HepG2 (cell line): ENCODE measurements around the gene PLVAP. TPM values are rescaled to one million over a fixed set of nuclear protein-coding genes. Genes with fewer than 3 reads are reported as not detected.
A peak's percentile ranks its signal among the peaks of the same experiment; 100 is the strongest.

Experiments used
- ATAC-seq: fragments of 200-7000 bp; cut with Tn5 transposase; 3 replicates; pipeline ENCODE4 v1.9.1; 2020; ENCODE audit warnings: mild to moderate bottlenecking, moderate library complexity
- BruUV-seq: library from RNA; stranded (reverse); fragments of 400-500 nt; replicated peaks from 2 replicates; lab custom pipeline; 2021; lab: Mats Ljungman, UMichigan
- CTCF ChIA-PET: fragments of 300-600 bp; formaldehyde crosslinking; extraction: SDS; loops from one replicate; lab custom pipeline; 2021; ENCODE audit warnings: low total read pairs, inconsistent platforms, low intra/inter-chr PET ratio; lab: Yijun Ruan, JAX
- POLR2A ChIA-PET: fragments of 350-600 bp; sonication (Branson Sonifier 250); formaldehyde crosslinking; loops from one replicate; lab custom pipeline; 2020; ENCODE audit warnings: antibody characterized with exemption, inconsistent platforms; lab: Yijun Ruan, JAX
- DNase-seq: peaks from one replicate; pipeline ENCODE4 v3.0.0-alpha.2; 2015; ENCODE audit warnings: low spot score
- FAIRE-seq: peaks from 3 replicates; lab custom pipeline; 2011; peaks lifted over from hg19 to GRCh38; lab: Jason Lieb, UNC
- H2AFZ ChIP-seq: one replicate; pipeline ENCODE4 v1.6.1; 2011; ENCODE audit warnings: low read length, inconsistent platforms
- H3K27ac ChIP-seq: fragments of 300-600 bp; 3 replicates; pipeline ENCODE4 v1.8.0; 2011; ENCODE audit warnings: mixed run types, mild to moderate bottlenecking, mixed read lengths, low read length, inconsistent platforms; ENCODE audit not compliant: insufficient read depth; ENCODE audit errors: extremely low read length
- H3K27me3 ChIP-seq, 2 experiments: fragments of 200-600 bp in 1 of 2; 2 replicates in 1 of 2; 3 replicates in 1 of 2; pipeline versions ENCODE4 v1.6.0 to v1.8.0; 2011; ENCODE audit warnings: low read length in 2 of 2, mild to moderate bottlenecking in 2 of 2, moderate library complexity in 2 of 2, inconsistent platforms in 1 of 2; ENCODE audit not compliant: insufficient read depth in 2 of 2, control insufficient read depth in 1 of 2
- H3K36me3 ChIP-seq, 2 experiments: fragments of 200-600 bp in 1 of 2; replicated peaks in 1 of 2; 2 replicates in 1 of 2; 3 replicates in 1 of 2; pipeline versions ENCODE4 v1.5.1 to v1.8.0; 2011; ENCODE audit warnings: low read length in 2 of 2, inconsistent platforms in 1 of 2; ENCODE audit not compliant: insufficient read depth in 2 of 2, control insufficient read depth in 1 of 2
- H3K4me1 ChIP-seq: 2 replicates; pipeline ENCODE4 v1.5.1; 2012; ENCODE audit warnings: low read length, inconsistent platforms; ENCODE audit not compliant: insufficient read depth
- H3K4me2 ChIP-seq: 2 replicates; pipeline ENCODE4 v1.6.0; 2011; ENCODE audit warnings: low read depth, low read length, inconsistent platforms
- H3K4me3 ChIP-seq, 3 experiments: fragments of 200-600 bp in 1 of 3; sonication (generic), shearing (Covaris generic) in 1 of 3; replicated peaks in 1 of 3; 2 replicates each; pipeline ENCODE4 v1.5.1; 2011 to 2016; ENCODE audit warnings: low read length in 3 of 3, inconsistent platforms in 2 of 3, low read depth in 2 of 3, mild to moderate bottlenecking in 2 of 3, control low read depth in 1 of 3, mixed read lengths in 1 of 3; ENCODE audit not compliant: insufficient read depth in 1 of 3
- H3K79me2 ChIP-seq: one replicate; pipeline ENCODE4 v1.6.1; 2011; ENCODE audit warnings: low read length, inconsistent platforms; ENCODE audit not compliant: insufficient read depth
- H3K9ac ChIP-seq: 2 replicates; pipeline ENCODE4 v1.6.0; 2011; ENCODE audit warnings: mild to moderate bottlenecking, low read depth, low read length, inconsistent platforms; ENCODE audit not compliant: insufficient read depth
- H3K9me3 ChIP-seq: 2 replicates; pipeline ENCODE4 v1.5.1; 2012; ENCODE audit warnings: mild to moderate bottlenecking, low read length
- H4K20me1 ChIP-seq: 2 replicates; pipeline ENCODE4 v1.6.0; 2011; ENCODE audit warnings: inconsistent platforms, mild to moderate bottlenecking, low read length, moderate library complexity; ENCODE audit not compliant: insufficient read depth
- SRSF4 ChIP-seq: fragments of 200-400 bp; formaldehyde crosslinking; IDR thresholded peaks from one replicate; pipeline ENCODE4 v1.6.1; 2018; ENCODE audit warnings: mild to moderate bottlenecking, low read depth, low read length, moderate library complexity; ENCODE audit not compliant: poor library complexity, severe bottlenecking
- ZNF232 ChIP-seq: sonication (generic); formaldehyde crosslinking; IDR thresholded peaks from 2 replicates; pipeline ENCODE4 v1.4.0; 2020; ENCODE audit warnings: missing genetic modification reagents, borderline replicate concordance
- ZNF792 ChIP-seq: IDR thresholded peaks from 2 replicates; pipeline ENCODE4 v1.6.1; 2016
- ZSCAN25 ChIP-seq: sonication (generic); formaldehyde crosslinking; IDR thresholded peaks from 2 replicates; pipeline ENCODE4 v1.8.0; 2022; ENCODE audit warnings: mild to moderate bottlenecking, missing genetic modification reagents
- WGBS: methylation state at CpG from one replicate; pipeline ENCODE4 v1.1.6; 2017; ENCODE audit warnings: low lambda C conversion rate; 5-methylcytosine and 5-hydroxymethylcytosine counted together
- in situ Hi-C: cut with HindIII; loops from 2 replicates; pipeline ENCODE4 v1.10.0; 2017; ENCODE audit warnings: low pct_unique_long_range_greater_than_20kb; ENCODE audit not compliant: extremely low pct_ligation_motif_present
- intact Hi-C: fragments of 100-400 bp; cut with micrococcal nuclease; formaldehyde crosslinking; loops from one replicate; pipeline ENCODE4 v1.10.0; 2022; ENCODE audit not compliant: unreplicated experiment
- polyA plus RNA-seq, 8 experiments: library from polyadenylated mRNA; depleted of rRNA in 3 of 8; stranded (reverse) in 7 of 8; unstranded in 1 of 8; fragments of >200 nt; fragmentation: Illumina TruSeq in 4 of 8; extraction: Trizol in 4 of 8; gene quantifications; 2 replicates each; pipeline versions ENCODE4 v1.2.1 to v1.2.3, GENCODE V29; 2011 to 2016; ENCODE audit warnings: low read depth in 4 of 8, missing spikeins in 1 of 8, mixed read lengths in 1 of 8; ENCODE audit not compliant: insufficient read depth in 1 of 8
- total RNA-seq, 5 experiments: library from RNA; depleted of rRNA; stranded (reverse); fragments of >200 nt; fragmentation: Illumina TruSeq; extraction: Trizol; gene quantifications; 2 replicates each; pipeline ENCODE4 v1.2.3, GENCODE V29; 2016; ENCODE audit warnings: low read depth in 1 of 5
- TF ChIP-seq, protein P1 (sequence below): sonication (generic); formaldehyde crosslinking; IDR thresholded peaks from 2 replicates; pipeline ENCODE4 v1.4.0; 2020; ENCODE audit warnings: missing genetic modification reagents
- TF ChIP-seq, protein P2 (sequence below), 2 experiments: IDR thresholded peaks; 2 replicates each; pipeline ENCODE4 v1.6.1; 2011 to 2012; ENCODE audit warnings: low read length in 2 of 2, borderline replicate concordance in 1 of 2, low read depth in 1 of 2, mild to moderate bottlenecking in 1 of 2, moderate library complexity in 1 of 2

PLVAP gene
- total and polyA plus RNA-seq, 2 of the 13 experiments (the other 11 are each of a cell fraction or from before 2014, with no cell fraction given) = 0.26 TPM; not detected in 1

DNA sequence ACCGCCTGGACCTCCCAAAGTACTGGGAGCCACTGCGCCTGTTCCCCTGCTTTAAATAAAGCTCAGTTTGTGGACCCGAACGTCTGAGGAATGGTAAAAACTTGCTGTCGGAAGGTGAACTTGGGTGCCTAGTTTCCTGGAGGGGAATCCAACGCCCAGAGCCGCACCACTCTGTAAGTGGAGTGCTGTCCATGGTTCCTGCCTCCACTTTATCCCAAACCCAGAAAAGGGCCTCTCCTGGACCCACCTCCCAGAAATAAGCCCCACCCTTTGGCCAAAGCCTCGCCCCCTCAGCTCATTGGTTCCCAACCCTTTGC is 44.8 kb downstream of the PLVAP start:
- Histone ChIP-seq H3K9me3 (no peaks in the 10 kb centered on the region), H3K36me3 (no peaks in the 10 kb centered on the region)
- no peak for DNase-seq
- TF ChIP-seq, protein P1, sequence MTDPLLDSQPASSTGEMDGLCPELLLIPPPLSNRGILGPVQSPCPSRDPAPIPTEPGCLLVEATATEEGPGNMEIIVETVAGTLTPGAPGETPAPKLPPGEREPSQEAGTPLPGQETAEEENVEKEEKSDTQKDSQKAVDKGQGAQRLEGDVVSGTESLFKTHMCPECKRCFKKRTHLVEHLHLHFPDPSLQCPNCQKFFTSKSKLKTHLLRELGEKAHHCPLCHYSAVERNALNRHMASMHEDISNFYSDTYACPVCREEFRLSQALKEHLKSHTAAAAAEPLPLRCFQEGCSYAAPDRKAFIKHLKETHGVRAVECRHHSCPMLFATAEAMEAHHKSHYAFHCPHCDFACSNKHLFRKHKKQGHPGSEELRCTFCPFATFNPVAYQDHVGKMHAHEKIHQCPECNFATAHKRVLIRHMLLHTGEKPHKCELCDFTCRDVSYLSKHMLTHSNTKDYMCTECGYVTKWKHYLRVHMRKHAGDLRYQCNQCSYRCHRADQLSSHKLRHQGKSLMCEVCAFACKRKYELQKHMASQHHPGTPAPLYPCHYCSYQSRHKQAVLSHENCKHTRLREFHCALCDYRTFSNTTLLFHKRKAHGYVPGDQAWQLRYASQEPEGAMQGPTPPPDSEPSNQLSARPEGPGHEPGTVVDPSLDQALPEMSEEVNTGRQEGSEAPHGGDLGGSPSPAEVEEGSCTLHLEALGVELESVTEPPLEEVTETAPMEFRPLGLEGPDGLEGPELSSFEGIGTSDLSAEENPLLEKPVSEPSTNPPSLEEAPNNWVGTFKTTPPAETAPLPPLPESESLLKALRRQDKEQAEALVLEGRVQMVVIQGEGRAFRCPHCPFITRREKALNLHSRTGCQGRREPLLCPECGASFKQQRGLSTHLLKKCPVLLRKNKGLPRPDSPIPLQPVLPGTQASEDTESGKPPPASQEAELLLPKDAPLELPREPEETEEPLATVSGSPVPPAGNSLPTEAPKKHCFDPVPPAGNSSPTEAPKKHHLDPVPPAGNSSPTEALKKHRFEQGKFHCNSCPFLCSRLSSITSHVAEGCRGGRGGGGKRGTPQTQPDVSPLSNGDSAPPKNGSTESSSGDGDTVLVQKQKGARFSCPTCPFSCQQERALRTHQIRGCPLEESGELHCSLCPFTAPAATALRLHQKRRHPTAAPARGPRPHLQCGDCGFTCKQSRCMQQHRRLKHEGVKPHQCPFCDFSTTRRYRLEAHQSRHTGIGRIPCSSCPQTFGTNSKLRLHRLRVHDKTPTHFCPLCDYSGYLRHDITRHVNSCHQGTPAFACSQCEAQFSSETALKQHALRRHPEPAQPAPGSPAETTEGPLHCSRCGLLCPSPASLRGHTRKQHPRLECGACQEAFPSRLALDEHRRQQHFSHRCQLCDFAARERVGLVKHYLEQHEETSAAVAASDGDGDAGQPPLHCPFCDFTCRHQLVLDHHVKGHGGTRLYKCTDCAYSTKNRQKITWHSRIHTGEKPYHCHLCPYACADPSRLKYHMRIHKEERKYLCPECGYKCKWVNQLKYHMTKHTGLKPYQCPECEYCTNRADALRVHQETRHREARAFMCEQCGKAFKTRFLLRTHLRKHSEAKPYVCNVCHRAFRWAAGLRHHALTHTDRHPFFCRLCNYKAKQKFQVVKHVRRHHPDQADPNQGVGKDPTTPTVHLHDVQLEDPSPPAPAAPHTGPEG = no peak
- TF ChIP-seq ZNF792 (CRISPR knock-in tag) (no peak), ZNF232 (no peak), ZSCAN25 (CRISPR knock-in tag) (no peak), SRSF4 (no peak)
- TF ChIP-seq, protein P2, sequence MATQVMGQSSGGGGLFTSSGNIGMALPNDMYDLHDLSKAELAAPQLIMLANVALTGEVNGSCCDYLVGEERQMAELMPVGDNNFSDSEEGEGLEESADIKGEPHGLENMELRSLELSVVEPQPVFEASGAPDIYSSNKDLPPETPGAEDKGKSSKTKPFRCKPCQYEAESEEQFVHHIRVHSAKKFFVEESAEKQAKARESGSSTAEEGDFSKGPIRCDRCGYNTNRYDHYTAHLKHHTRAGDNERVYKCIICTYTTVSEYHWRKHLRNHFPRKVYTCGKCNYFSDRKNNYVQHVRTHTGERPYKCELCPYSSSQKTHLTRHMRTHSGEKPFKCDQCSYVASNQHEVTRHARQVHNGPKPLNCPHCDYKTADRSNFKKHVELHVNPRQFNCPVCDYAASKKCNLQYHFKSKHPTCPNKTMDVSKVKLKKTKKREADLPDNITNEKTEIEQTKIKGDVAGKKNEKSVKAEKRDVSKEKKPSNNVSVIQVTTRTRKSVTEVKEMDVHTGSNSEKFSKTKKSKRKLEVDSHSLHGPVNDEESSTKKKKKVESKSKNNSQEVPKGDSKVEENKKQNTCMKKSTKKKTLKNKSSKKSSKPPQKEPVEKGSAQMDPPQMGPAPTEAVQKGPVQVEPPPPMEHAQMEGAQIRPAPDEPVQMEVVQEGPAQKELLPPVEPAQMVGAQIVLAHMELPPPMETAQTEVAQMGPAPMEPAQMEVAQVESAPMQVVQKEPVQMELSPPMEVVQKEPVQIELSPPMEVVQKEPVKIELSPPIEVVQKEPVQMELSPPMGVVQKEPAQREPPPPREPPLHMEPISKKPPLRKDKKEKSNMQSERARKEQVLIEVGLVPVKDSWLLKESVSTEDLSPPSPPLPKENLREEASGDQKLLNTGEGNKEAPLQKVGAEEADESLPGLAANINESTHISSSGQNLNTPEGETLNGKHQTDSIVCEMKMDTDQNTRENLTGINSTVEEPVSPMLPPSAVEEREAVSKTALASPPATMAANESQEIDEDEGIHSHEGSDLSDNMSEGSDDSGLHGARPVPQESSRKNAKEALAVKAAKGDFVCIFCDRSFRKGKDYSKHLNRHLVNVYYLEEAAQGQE (IDR thresholded peaks at IDR 0.05; ENCODE audit: borderline replicate concordance in 1 of 2, low read depth in 1 of 2, low read length in 2 of 2) = peak in 1 of 2 experiments; percentile 76
- TF ChIP-seq, all 625 proteins: peak for 1
- no peak for ATAC-seq
- Histone ChIP-seq H4K20me1 (no peaks in the 10 kb centered on the region), H3K4me2 (no peak overlapping the region), H3K4me1 (peaks cover 39% of the 10 kb centered on the region), H3K4me3 (no peak overlapping the region), H3K27me3 (no peaks in the 10 kb centered on the region; a peak in 1 of 5 replicates), H3K9ac (no peak overlapping the region), H2AFZ (no peak overlapping the region), H3K79me2 (no peaks in the 10 kb centered on the region), H3K27ac (no peak overlapping the region)
- WGBS = 94% methylated on average over 8 of the region's 8 CpGs
- intact Hi-C loops (no loop called here), in situ Hi-C loops (no loop called here)
- ChIA-PET CTCF (no interaction called here), POLR2A (interaction anchor here (0.6 to 3.7 kb wide), 11 partner anchors 8 to 527 kb away, joined by 3 to 37 read pairs (median 5); partner anchors contain the start of genes BST2, DDA1, MRPL34 and MVB12A)
- no peak for FAIRE-seq
- no TSS peak for BruUV-seq
